HG02884 (cell line): ENCODE measurements around the gene ZFP62.
A peak's percentile ranks its signal among the peaks of the same experiment; 100 is the strongest.
"Not testable (repeated sequence)": the region's sequence is repeated elsewhere in the genome, so short reads cannot be mapped to it uniquely, and the experiment has no call there.

Experiments
- ATAC-seq: cut with Tn5 transposase; IDR thresholded peaks from one replicate; pipeline ENCODE4 v1.9.1; 2021; ENCODE audit warnings: mild to moderate bottlenecking, moderate library complexity; ENCODE audit not compliant: unreplicated experiment

Gene ZFP62

DNA sequence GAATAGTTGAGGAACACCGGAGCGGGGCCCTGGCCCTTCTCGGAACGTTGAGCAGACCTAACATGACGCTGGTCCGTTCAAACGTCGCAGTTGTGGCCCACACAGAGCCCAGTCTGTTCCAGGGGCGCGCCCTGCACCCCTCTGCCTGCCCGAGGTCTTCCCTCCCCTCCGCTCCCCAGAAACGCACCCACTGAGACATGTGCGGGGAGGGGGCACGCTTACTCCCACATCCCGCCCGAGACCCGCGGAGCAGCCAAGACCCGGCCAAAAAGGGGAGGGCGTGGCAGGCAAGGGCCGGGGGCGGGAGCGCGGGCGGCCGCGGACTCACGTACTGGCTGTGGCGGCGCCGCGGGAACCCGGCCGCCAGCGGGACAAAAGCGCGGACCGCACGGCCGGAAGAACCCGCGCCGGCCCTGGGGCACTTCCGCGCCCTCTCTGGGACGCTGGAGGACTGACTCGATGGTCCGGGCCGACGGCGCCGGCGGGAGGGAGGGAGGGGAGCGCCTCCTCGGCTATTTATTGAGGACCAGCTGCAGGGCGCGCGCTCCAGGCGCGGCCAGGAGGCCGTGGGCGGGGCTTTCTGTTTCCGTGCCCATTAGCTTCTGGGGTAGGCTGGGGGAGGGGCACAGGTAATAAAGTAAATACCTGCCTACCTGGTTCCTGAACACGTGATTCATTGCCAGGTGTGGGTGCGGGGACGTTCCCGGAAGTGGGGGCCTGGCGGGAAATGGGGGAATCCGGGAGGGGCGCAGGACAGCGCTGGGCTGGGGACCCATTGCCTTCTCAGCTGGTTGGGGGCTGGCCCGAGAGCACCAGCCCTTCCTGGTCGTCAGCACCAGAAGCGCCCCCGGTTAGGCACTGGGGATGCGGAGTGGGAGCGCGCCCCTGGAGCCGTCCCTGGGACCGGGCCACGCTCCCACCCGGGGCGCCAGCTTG is at the start of gene ZFP62:
Gene ZFP62, minus strand, starts transcription at position 390 of the 936 bp plus-strand sequence. Its CDS starts 57 bp downstream, at position 333.
- peak; percentile 82 for ATAC-seq

- no peak for ATAC-seq
Measured at GRCh38 chr5:180910735-180911134, 49.7 kb upstream of the ZFP62 start.

DNA sequence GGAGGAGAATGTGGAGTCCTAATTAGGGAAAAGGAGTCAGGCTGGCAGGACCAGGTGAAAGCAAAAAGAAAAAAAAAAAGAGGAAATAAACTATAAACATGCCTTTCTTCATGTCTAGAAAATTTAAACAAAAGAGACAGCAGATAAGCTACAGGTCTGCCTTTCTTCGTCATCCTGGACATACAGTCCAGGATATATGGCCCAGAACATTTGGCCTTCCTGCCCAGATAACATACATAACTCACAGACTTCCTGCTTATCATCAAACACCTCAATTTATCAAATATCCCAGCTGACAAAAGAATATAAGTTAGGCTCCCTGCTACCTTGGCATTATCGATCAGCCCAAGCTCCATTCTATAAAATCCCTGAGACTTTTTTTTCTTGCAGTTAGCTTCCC is 49.1 kb upstream of the ZFP62 start:
- ATAC-seq, result no peak

DNA sequence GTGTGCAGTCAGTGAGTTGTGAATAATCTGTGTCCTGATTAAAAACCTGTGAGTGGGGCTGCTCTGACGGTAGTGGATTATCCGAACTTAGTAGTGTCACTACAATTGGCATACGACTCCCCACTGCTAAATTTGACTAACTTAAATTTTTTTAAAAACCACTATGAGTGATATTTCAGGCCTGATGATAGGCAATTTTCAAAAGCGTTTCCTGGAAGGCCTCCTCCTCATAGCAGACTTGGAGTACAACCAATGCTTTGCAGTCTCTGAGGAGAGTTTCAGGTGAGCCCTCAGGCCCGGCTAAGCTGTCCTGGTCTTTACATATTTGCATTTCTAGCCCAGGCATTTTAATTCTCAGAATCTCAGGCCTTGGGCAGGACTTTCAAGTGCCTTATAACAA is 48.7 kb upstream of the ZFP62 start:
- no peak for ATAC-seq

GRCh38 chr5:180908998-180909731 is 48.1 kb upstream of the ZFP62 start:
- no peak for ATAC-seq

- no peak for ATAC-seq
Measured at GRCh38 chr5:180908400-180908799, 47.3 kb upstream of the ZFP62 start.

DNA sequence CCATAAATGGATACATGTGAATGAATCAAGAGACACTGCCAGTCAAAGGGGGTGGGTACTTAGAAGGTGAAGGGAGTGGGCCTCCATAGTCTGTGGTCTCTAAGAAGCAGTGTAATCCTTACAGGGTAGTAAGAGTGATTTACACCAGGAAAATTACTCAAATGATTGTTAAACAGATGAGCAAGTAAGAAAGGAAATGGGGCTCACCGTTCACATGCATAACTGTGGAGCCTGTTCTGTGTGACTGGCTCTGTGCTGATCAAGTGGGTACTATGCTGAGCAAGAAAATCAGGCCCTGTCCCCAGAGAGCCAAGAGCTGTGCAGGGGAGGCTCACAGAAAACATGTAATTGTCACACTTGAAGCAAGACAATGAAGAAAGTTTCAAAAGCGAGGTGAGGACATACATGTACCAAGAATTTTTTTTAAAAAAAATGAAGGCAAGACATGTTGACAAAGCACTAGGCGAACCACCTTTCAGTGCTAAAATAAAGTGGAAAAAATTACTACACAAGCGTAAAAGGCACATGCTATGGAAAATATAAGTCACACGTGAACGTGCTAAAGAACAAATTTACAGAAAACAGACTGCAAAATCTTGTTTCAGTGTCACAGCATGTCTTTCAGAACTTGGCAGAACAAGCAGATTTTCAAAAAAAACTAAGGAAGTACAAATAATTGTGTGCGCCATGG is 40.4 kb upstream of the ZFP62 start:
- ATAC-seq, result no peak

DNA sequence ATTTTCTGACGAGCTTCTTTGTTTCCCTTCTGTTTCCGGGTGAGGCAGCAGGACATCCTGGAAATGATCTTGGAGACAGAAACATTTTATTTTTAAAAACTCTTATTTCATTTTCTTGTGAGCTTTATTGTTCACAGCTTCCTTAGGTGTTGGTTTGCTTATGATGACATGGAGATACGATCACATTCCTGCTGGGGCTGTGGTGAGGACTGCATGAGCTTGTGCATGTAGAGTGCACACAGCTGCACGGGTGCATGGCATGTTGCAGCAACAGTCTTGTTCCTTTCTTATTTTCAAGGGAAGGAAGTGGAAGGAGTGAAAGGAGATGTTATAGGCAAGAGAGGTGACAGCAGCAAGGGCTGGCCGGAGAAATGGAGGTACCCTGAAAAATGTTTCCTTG is 39.1 kb upstream of the ZFP62 start:
- no peak for ATAC-seq

DNA sequence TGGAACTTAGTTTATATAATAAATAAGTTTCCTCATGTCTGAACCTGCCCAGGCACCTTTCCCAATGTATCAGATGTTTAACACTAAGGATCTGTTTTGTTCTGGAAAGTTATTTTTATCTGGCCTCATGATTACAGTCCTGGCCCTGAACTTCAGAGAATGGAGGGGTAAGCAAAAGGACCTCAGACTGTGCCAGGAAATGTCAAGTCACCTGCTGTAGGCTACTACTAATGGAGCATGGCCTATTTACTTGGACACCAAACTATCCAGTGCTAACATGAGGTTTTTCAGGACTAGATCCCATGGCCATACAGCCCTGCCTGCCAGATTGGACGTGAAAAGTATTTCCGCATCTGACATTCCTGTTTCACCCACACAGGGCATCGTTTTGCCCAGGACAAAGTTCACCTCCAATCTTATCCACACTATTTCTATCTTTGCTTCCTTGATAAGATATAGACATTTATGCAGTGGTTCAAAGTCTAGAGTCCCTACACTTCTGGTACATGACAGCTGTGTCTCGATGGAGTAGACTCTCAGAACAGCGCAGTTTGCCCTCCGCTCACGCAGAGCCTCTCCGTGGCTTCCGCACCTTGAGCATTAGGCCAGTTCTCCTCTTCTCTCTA is 37.7 kb upstream of the ZFP62 start, which contains the start of gene BTNL8:
Gene BTNL8, plus strand, starts transcription at position 539 of the 626 bp plus-strand sequence. CDS start 152 bp downstream, outside the sequence.
- ATAC-seq, result no peak

- not testable (repeated sequence) for ATAC-seq
Measured at GRCh38 chr5:180895330-180895729, 34.3 kb upstream of the ZFP62 start.

DNA sequence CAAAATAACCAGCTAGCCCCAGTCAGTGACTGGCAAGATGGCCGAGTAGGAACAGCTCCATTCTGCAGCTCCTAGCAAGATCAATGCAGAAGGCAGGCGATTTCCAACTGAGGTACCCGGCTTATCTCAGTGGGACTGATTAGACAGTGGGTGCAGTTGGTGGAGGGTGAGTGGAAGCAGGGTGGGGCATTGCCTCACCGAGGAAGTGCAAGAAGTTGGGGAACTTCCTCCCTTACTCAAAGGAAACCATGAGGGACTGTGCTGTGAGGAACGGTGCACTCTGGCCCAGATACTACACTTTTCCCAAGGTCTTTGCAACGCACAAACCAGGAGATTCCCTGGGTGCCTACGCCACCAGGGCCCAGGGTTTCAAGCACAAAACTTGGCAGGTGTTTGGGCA is 28.3 kb upstream of the ZFP62 start:
- ATAC-seq, result no peak

DNA sequence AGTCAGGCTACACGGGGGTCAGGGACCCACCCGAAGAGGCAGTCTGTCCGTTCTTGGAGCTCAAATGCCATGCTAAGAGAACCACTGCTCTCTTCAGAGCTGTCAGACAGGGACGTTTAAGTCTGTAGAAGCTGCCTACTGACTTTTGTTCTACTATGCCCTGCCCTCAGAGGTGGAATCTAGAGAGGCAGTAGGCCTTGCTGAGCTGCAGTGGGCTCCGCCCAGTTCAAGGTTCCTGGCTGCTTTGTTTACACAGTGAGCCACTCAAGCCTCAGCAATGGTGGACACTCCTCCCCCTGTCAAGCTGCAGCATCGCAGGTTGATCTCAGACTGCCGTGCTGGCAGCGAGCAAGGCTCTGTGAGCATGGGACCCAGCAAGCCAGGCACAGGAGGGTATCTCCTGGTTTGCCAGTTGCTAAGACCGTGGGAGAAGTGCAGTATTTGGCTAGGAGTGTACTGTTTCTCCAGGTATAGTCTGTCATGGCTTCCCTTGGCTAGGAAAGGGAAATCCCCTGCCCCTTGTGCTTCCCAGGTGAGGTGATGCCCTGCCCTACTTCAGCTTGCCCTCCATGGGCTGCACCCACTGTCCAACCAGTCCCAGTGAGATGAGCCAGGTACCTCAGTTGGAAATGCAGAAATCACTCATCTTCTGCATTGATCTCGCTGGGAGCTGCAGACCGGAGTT is 24.9 kb upstream of the ZFP62 start:
- not testable (repeated sequence) for ATAC-seq

GRCh38 chr5:180875860-180876426 is 14.9 kb upstream of the ZFP62 start:
- ATAC-seq, result no peak

DNA sequence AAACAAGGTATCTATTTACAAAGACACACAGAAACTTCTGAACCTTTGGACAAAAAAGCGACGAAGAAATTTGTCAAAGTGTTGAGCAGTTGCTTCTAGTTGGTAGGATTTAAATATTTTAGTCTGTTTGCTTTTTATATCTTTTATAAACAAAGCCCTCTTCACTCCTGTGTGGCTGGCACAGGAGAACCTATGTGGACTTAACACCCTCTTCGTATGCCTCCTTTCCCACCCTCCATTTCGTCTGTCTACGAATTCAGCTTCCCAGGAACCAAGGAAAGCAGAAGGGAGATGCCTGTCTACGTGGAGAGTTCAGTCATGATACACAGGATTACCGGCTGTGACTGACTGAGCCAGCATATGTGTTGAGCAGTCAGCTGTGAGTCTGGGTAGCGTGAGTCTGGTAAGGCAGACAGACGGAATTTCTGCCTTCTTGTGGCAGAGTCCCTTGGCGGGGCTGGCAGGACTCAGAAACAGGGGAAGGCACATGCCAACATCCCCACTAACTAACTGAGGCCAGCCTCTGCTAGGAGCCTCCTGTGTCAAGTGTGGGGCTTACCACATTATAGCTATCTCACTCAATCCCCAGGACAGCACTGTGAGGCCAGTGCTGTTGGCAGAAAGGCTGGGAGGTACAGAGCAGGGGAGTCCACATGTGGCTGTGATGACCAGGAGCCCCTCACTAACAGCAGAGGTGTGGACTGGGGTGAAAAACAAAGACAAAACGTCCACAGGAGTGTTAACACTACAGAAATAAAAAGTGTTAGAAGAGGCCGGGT is 13.9 kb upstream of the ZFP62 start:
- ATAC-seq, result no peak

DNA sequence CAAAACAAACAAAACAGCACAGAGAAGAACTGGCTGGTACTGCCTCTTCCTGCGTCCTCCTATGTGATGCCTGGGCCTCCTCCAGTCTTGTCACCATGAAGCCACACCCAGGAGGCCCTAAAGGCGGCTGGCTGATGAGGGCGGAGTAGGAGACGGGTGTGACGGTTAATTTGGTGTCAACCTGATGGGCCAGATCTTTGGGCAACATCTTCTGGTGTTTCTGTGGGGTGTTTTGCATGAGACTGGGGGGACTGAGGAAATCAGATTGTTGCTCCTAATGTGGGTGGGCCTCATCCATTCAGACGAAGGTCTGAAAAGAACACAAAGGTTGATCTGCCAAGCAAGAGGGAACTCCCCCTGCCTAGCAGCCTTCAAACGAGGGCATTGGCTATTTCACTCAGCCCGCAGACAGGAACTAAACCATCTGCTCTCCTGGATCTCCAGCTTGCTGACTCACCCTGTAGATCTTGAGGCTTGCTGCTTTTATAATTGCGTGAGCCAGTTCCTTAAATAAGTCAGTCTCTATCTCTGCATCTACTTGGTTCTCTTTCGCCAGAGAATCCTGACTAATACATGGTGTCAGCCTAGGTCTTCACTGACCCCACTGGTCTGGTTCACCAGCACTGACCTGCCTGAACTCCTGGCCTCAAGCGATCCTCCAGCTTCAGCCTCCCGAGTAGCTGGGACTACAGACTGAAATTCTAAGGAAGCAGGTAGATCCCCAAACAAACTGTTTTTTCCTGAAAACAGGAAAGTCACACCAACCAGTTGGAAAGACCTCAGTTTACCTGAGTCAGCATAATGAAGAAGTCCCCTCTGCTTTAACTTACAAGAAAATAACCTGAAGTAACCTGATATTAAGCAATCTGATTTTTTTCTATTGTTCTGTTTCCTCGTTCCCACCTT is 12.8 kb upstream of the ZFP62 start:
- no peak for ATAC-seq

- no peak for ATAC-seq
Measured at GRCh38 chr5:180872419-180872818, 11.3 kb upstream of the ZFP62 start.

DNA sequence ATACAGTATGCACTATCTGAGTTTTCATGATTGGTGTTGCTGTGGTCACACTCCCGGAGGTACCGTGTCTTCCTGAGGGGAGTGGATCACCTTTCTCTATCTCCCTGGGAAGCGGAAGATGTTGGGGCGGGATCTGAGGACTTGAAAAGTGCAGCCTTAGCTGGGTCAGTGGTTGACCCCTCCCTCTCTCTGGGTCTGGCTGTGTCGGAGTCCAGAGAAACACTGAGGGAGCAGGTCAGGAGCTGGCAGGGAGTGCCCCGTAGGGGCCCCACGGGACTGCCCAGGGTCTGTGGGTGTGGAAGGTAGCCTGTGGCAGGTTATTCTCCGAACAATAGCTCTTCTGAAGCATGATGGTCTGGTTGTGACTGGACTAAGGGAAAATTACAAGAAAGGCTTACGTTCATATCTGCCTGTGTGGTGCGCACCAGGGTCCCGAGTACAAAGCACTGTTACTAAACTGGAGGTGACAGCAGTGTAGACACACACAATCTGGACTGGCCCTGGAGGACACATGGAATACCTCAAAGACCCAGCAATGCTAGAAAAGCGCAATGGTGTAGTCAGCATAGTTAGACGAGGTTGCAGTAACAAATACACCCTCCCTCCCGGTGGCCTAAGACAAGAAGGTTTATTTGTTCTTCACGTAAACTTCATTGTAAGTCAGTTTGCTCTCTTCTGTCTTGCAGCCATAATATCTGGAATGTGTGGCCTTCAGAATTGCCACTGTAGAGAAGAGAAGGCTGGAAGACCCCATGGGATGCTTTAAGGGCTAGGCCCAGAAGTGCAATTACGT is 9.4 kb upstream of the ZFP62 start:
- ATAC-seq, result no peak
